OCI-LY1 (cell line): ENCODE data around the gene MICALL2.
"Not testable (repeated sequence)": the region's sequence is repeated elsewhere in the genome, so short reads cannot be mapped to it uniquely, and the experiment has no call there.

Source experiments
- H2AFZ ChIP-seq: fragments of 200-600 bp; sonication (generic), shearing (Covaris generic); 2 replicates; pipeline ENCODE4 v1.6.0; 2014; ENCODE audit warnings: antibody characterized with exemption, mild to moderate bottlenecking, low read length
- H3F3A ChIP-seq: fragments of 200-600 bp; sonication (generic), shearing (Covaris generic); 2 replicates; pipeline ENCODE4 v1.6.0; 2014; ENCODE audit warnings: mild to moderate bottlenecking, antibody characterized with exemption, low read length, moderate library complexity; ENCODE audit not compliant: insufficient read depth
- H3K27ac ChIP-seq: fragments of 200-600 bp; sonication (generic); 2 replicates; pipeline ENCODE4 v1.5.1; 2014; ENCODE audit warnings: low read length, mixed run types, mild to moderate bottlenecking, low read depth; ENCODE audit not compliant: poor library complexity, severe bottlenecking
- H3K27me3 ChIP-seq: fragments of 200-600 bp; sonication (generic); 2 replicates; pipeline ENCODE4 v1.6.0; 2014; ENCODE audit warnings: antibody characterized with exemption, mild to moderate bottlenecking, low read length, moderate library complexity; ENCODE audit not compliant: insufficient read depth
- H3K36me3 ChIP-seq: fragments of 200-600 bp; sonication (generic); 2 replicates; pipeline ENCODE4 v1.6.1; 2014; ENCODE audit warnings: mild to moderate bottlenecking, antibody characterized with exemption, low read length, moderate library complexity, mixed read lengths; ENCODE audit not compliant: insufficient read depth
- H3K4me1 ChIP-seq: fragments of 200-600 bp; sonication (generic); 2 replicates; pipeline ENCODE4 v1.5.1; 2014; ENCODE audit warnings: mild to moderate bottlenecking, low read length, moderate library complexity; ENCODE audit not compliant: insufficient read depth, severe bottlenecking
- H3K4me2 ChIP-seq: fragments of 200-600 bp; sonication (generic), shearing (Covaris generic); 2 replicates; pipeline ENCODE4 v1.6.1; 2014; ENCODE audit warnings: low read length
- H3K4me3 ChIP-seq: fragments of 200-600 bp; sonication (generic); 2 replicates; pipeline ENCODE4 v1.5.1; 2014; ENCODE audit warnings: low read length, low read depth, mild to moderate bottlenecking, mixed read lengths; ENCODE audit not compliant: poor library complexity, severe bottlenecking
- H3K79me2 ChIP-seq: fragments of 200-600 bp; shearing (Covaris generic); 2 replicates; pipeline ENCODE4 v1.6.1; 2016; ENCODE audit warnings: mixed run types, low read length, mixed read lengths; ENCODE audit not compliant: insufficient read depth
- H3K9ac ChIP-seq: fragments of 200-600 bp; sonication (generic), shearing (Covaris generic); 2 replicates; pipeline ENCODE4 v1.6.1; 2014; ENCODE audit warnings: mild to moderate bottlenecking, low read length, mixed read lengths
- H3K9me2 ChIP-seq: fragments of 200-600 bp; sonication (generic), shearing (Covaris generic); 2 replicates; pipeline ENCODE4 v1.6.1; 2014; ENCODE audit warnings: low read depth, mild to moderate bottlenecking, low read length, mixed read lengths
- H3K9me3 ChIP-seq: fragments of 200-600 bp; shearing (Covaris generic); 2 replicates; pipeline ENCODE4 v1.6.1; 2014; ENCODE audit warnings: low read length, mixed read lengths
- H4K20me1 ChIP-seq: fragments of 200-600 bp; sonication (generic), shearing (Covaris generic); 2 replicates; pipeline ENCODE4 v1.6.0; 2016; ENCODE audit warnings: mild to moderate bottlenecking, low read length; ENCODE audit not compliant: insufficient read depth
- CTCF ChIP-seq: fragments of 200-600 bp; sonication (generic), shearing (Covaris generic); IDR thresholded peaks from 2 replicates; pipeline ENCODE4 v1.5.1; 2017; ENCODE audit warnings: mild to moderate bottlenecking, antibody characterized with exemption, low read length, moderate library complexity, mixed read lengths
- EZH2 ChIP-seq: fragments of 200-600 bp; sonication (generic), shearing (Covaris generic); IDR thresholded peaks from 2 replicates; pipeline ENCODE4 v1.8.0; 2017; ENCODE audit warnings: borderline replicate concordance, mixed run types, mild to moderate bottlenecking, antibody characterized with exemption, low read length, moderate library complexity, mixed read lengths

Gene MICALL2

GRCh38 chr7:1446620-1447032 is 12.6 kb downstream of the MICALL2 start:
- Histone ChIP-seq H3K4me1 (no peaks in the 10 kb centered on the region), H3K9me3 (no peaks in the 10 kb centered on the region), H4K20me1 (no peaks in the 10 kb centered on the region), H3K4me2 (no peak overlapping the region), H3K79me2 (no peaks in the 10 kb centered on the region), H3K27ac (no peak overlapping the region), H3K27me3 (no peaks in the 10 kb centered on the region), H3K4me3 (no peak overlapping the region), H2AFZ (no peak overlapping the region), H3F3A (no peaks in the 10 kb centered on the region), H3K36me3 (no peaks in the 10 kb centered on the region), H3K9ac (no peak overlapping the region), H3K9me2 (no peaks in the 10 kb centered on the region)
- TF ChIP-seq EZH2 (no peak), CTCF (no peak)

GRCh38 chr7:1446026-1446425 is 13.2 kb downstream of the MICALL2 start:
- H3K27me3 ChIP-seq, H3K27ac ChIP-seq, H3K9me3 ChIP-seq: not testable (repeated sequence)

GRCh38 chr7:1445341-1445740 is 13.9 kb downstream of the MICALL2 start:
- Histone ChIP-seq H3K4me2 (no peak overlapping the region), H3K4me1 (no peaks in the 10 kb centered on the region), H3K9ac (no peak overlapping the region), H3K79me2 (no peaks in the 10 kb centered on the region), H3K36me3 (no peaks in the 10 kb centered on the region), H3K9me2 (no peaks in the 10 kb centered on the region), H3K27ac (no peak overlapping the region), H4K20me1 (no peaks in the 10 kb centered on the region), H2AFZ (no peak overlapping the region), H3K27me3 (0 out of 2 replicates have a peak, but pooled peaks cover 4% of the 10 kb centered on the region), H3K9me3 (no peaks in the 10 kb centered on the region), H3F3A (no peaks in the 10 kb centered on the region), H3K4me3 (no peak overlapping the region)
- no peak for TF ChIP-seq EZH2

More at GRCh38 chr7:1446026-1446425, 13.2 kb downstream of the MICALL2 start:
- not testable (repeated sequence) for H4K20me1 ChIP-seq, H3K4me1 ChIP-seq, H3K4me2 ChIP-seq, H3K4me3 ChIP-seq, H3K36me3 ChIP-seq, H3F3A ChIP-seq, H3K9ac ChIP-seq, H3K9me2 ChIP-seq, H3K79me2 ChIP-seq, H2AFZ ChIP-seq

- Histone ChIP-seq H3K27ac (no peak overlapping the region), H3K4me3 (no peak overlapping the region), H3K9me3 (no peaks in the 10 kb centered on the region), H3K9ac (no peak overlapping the region), H3K27me3 (0 out of 2 replicates have a peak, but pooled peaks cover 4% of the 10 kb centered on the region), H3K36me3 (no peaks in the 10 kb centered on the region), H2AFZ (no peak overlapping the region), H3K4me2 (no peak overlapping the region), H4K20me1 (no peaks in the 10 kb centered on the region), H3F3A (no peaks in the 10 kb centered on the region), H3K4me1 (no peaks in the 10 kb centered on the region), H3K9me2 (no peaks in the 10 kb centered on the region), H3K79me2 (no peaks in the 10 kb centered on the region)
- TF ChIP-seq EZH2 (no peak), CTCF (no peak)
Observed at GRCh38 chr7:1444925-1445322, 14.3 kb downstream of the MICALL2 start.
